GM23248 (cell line): ENCODE measurements around the gene ATRX. TPM values are rescaled to one million over a fixed set of nuclear protein-coding genes. Genes with fewer than 3 reads are reported as not detected.

ENCODE experiments used
- DNase-seq: peaks from one replicate; pipeline ENCODE4 v3.0.0-alpha.2; 2015
- H2AFZ ChIP-seq: fragments of 200-600 bp; sonication (generic); 2 replicates; pipeline ENCODE4 v1.6.1; 2016; ENCODE audit warnings: antibody characterized with exemption
- H3F3A ChIP-seq: fragments of 200-600 bp; sonication (generic); 2 replicates; pipeline ENCODE4 v1.6.1; 2016; ENCODE audit warnings: mild to moderate bottlenecking, antibody characterized with exemption, mixed run types; ENCODE audit not compliant: insufficient read depth
- H3K27ac ChIP-seq: fragments of 200-600 bp; sonication (generic); 2 replicates; pipeline ENCODE4 v1.5.1; 2016; ENCODE audit warnings: mild to moderate bottlenecking
- H3K27me3 ChIP-seq: fragments of 200-600 bp; sonication (generic); replicated peaks from 2 replicates; pipeline ENCODE4 v1.6.1; 2016; ENCODE audit warnings: mild to moderate bottlenecking; ENCODE audit not compliant: insufficient read depth
- H3K36me3 ChIP-seq: fragments of 200-600 bp; sonication (generic); 2 replicates; pipeline ENCODE4 v1.6.1; 2016; ENCODE audit warnings: low read depth, mild to moderate bottlenecking
- H3K4me1 ChIP-seq: fragments of 200-600 bp; sonication (generic); 2 replicates; pipeline ENCODE4 v1.6.1; 2016; ENCODE audit warnings: mild to moderate bottlenecking; ENCODE audit not compliant: insufficient read depth
- H3K4me2 ChIP-seq: fragments of 200-600 bp; sonication (generic); one replicate; pipeline ENCODE4 v1.6.1; 2016; ENCODE audit warnings: mild to moderate bottlenecking; ENCODE audit not compliant: unreplicated experiment
- H3K4me3 ChIP-seq: fragments of 200-600 bp; sonication (generic); 2 replicates; pipeline ENCODE4 v1.5.1; 2016; ENCODE audit warnings: mild to moderate bottlenecking
- H3K79me2 ChIP-seq: fragments of 200-600 bp; sonication (generic); 2 replicates; pipeline ENCODE4 v1.6.1; 2016; ENCODE audit warnings: mild to moderate bottlenecking; ENCODE audit not compliant: insufficient read depth
- H3K9ac ChIP-seq: fragments of 200-600 bp; sonication (generic); 2 replicates; pipeline ENCODE4 v1.6.1; 2016; ENCODE audit warnings: mild to moderate bottlenecking
- H3K9me2 ChIP-seq: fragments of 200-600 bp; sonication (generic); 2 replicates; pipeline ENCODE4 v1.6.1; 2016; ENCODE audit warnings: mixed run types, mild to moderate bottlenecking, moderate library complexity; ENCODE audit not compliant: insufficient read depth
- H3K9me3 ChIP-seq: fragments of 200-600 bp; sonication (generic); one replicate; pipeline ENCODE4 v1.6.1; 2017; ENCODE audit warnings: low read depth
- H4K20me1 ChIP-seq: fragments of 200-600 bp; sonication (generic); 2 replicates; pipeline ENCODE4 v1.6.0; 2016; ENCODE audit not compliant: insufficient read depth
- EZH2 ChIP-seq: fragments of 200-600 bp; sonication (generic); IDR thresholded peaks from 2 replicates; pipeline ENCODE4 v1.6.1; 2018; ENCODE audit warnings: antibody characterized with exemption, mild to moderate bottlenecking; ENCODE audit not compliant: insufficient read depth, poor library complexity, severe bottlenecking
- EZH2phosphoT487 ChIP-seq: fragments of 200-600 bp; sonication (generic); IDR thresholded peaks from 2 replicates; pipeline ENCODE4 v1.6.1; 2018; ENCODE audit warnings: antibody characterized with exemption, moderate library complexity, mild to moderate bottlenecking, low read depth; ENCODE audit not compliant: insufficient read depth
- WGBS, 2 experiments: methylation state at CpG; one replicate each; pipeline ENCODE4 v1.1.6; 2015 to 2017; ENCODE audit warnings: low lambda C conversion rate in 2 of 2, low coverage in 1 of 2; ENCODE audit errors: missing lambda C conversion rate in 2 of 2; 5-methylcytosine and 5-hydroxymethylcytosine counted together
- in situ Hi-C: fragments of 300-500 bp; cut with MboI; formaldehyde crosslinking; loops from 2 replicates; pipeline ENCODE4 v1.15.0; 2020
- polyA plus RNA-seq: library from polyadenylated mRNA; unstranded; fragments of >200 nt; fragmentation: Nextera tagmentation; extraction: Ambion mirVana; gene quantifications from 2 replicates; pipeline ENCODE4 v1.2.1, GENCODE V29; 2016
- total RNA-seq: library from RNA; depleted of rRNA; stranded (reverse); fragments of >200 nt; shearing (Covaris generic); gene quantifications from 2 replicates; pipeline ENCODE4 v1.2.3, GENCODE V29; 2014

The ATRX gene
- total and polyA plus RNA-seq, 2 experiments from 2014 or later = 52.7 to 74.6 TPM

DNA sequence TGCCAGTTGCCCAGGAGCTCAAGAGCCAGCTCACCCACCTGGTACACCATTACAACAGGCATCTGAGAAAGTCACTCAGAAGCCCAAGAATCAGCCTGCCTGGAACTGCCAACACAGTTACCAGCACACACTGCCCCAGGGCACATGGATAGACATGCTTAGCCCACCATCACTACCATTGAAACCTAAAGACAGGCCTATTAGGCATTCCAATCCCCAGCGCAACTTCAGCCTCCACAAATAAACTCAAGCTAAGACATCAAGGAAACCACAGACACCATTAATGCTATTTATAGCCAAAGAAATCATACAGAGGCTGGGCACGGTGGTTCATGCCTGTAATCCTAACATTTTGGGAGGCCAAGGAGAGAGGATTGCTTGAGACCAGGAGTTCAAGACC, 42.3 kb downstream of the ATRX start:
- peaks cover 94% of the 10 kb centered on the region for H3K79me2 ChIP-seq
- peaks cover 3% of the 10 kb centered on the region; the same call in 1 of the 2 replicates for H4K20me1 ChIP-seq
- in situ Hi-C loops = no loop called here
- H3K9me2 ChIP-seq = no peaks in the 10 kb centered on the region
- no peaks in the 10 kb centered on the region for H3K27me3 ChIP-seq
- no peaks in the 10 kb centered on the region for H3K4me1 ChIP-seq
- H3F3A ChIP-seq = no peaks in the 10 kb centered on the region; the same call in 1 of the 2 replicates
- H3K27ac ChIP-seq = peak overlapping the region; percentile 46
- 95 to 96% methylated on average over 2 of the region's 2 CpGs for WGBS, 2 experiments
- H3K9me3 ChIP-seq = no peaks in the 10 kb centered on the region
- no peaks in the 10 kb centered on the region for H3K36me3 ChIP-seq
- H2AFZ ChIP-seq = no peak overlapping the region
- H3K4me2 ChIP-seq = no peak overlapping the region
- TF ChIP-seq EZH2phosphoT487 = no peak
- TF ChIP-seq EZH2 = no peak
- H3K4me3 ChIP-seq = no peak overlapping the region
- DNase-seq = no peak
- no peak overlapping the region for H3K9ac ChIP-seq

DNA sequence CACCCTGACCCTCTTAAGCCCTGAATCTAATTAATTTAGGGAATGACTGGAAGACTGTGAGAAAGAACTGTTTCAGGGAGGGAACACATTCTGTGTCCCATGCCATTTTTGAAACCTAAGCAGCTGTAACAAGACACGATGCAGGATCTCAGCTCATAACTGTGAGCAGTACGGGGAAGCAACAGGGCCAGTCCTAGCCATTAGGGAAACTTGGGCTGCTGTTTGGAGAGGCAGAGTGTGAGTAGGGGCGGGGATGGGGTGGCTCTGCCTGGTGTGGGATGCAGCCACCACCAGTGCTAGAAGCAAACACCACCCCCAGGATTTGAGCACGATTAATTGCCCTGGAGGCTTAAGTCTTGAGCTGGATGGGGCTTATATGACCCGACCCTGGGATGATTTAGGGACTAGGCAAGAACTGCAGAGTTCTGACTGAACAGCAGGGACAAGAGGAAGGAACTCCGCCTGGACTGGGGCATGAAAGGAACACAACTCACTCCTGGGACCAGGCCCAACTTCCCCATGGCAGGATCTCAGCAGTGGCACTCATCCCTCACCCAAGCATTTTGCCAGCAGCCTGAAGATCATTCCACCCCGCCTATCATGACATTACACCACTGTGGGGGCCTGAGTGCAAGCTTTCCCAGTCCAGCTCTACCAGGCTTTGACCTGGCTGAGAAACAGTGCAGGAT, 43.1 kb downstream of the ATRX start:
- Histone ChIP-seq H3K36me3 (no peaks in the 10 kb centered on the region), H3F3A (no peaks in the 10 kb centered on the region; the same call in 1 of the 2 replicates), H3K9ac (peak overlapping the region; percentile 28; the same call in 1 of the 2 replicates), H3K4me1 (no peaks in the 10 kb centered on the region), H3K9me3 (no peaks in the 10 kb centered on the region), H3K4me2 (no peak overlapping the region), H4K20me1 (peaks cover 3% of the 10 kb centered on the region; the same call in 1 of the 2 replicates), H3K4me3 (no peak overlapping the region), H3K27ac (peak overlapping the region; percentile 46), H2AFZ (no peak overlapping the region), H3K9me2 (no peaks in the 10 kb centered on the region), H3K79me2 (peaks cover 95% of the 10 kb centered on the region), H3K27me3 (no peaks in the 10 kb centered on the region)
- DNase-seq = peak; percentile 66
- 9 to 22% methylated on average over 5 to 7 of the region's 7 CpGs for WGBS, 2 experiments
- in situ Hi-C loops = no loop called here
- TF ChIP-seq EZH2 (no peak), EZH2phosphoT487 (no peak)

DNA sequence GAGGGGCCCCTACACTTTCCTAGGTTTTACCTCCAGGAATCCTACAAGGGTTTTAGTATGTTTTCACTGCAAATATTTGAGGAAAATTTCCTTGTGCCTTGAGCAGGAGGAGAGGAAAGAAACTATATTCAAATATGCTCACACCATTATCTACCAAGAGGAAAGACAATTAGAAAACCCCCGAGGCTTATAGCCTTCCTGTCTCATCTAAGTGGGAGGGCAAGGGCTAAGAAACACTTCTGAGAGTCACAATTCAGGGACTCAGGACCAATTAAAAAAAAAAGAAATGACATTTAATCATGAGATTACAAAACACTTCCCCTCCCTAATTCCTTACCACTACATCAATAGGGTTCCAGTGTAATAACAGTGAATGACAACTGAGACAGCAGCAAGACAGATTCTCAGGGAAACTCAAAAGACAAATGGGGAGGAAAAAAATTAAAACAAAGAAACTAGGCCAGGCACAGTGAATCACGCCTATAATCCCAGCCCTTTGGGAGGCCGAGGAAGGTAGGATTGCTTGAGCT, 45.6 kb downstream of the ATRX start:
- Histone ChIP-seq H3K4me1 (no peaks in the 10 kb centered on the region), H3F3A (no peaks in the 10 kb centered on the region; the same call in 1 of the 2 replicates), H3K27ac (no peak overlapping the region), H3K9ac (no peak overlapping the region), H3K27me3 (no peaks in the 10 kb centered on the region), H3K4me3 (no peak overlapping the region), H3K9me2 (no peaks in the 10 kb centered on the region), H3K9me3 (no peaks in the 10 kb centered on the region), H3K79me2 (peaks cover 92% of the 10 kb centered on the region), H4K20me1 (peaks cover 3% of the 10 kb centered on the region; the same call in 1 of the 2 replicates), H2AFZ (no peak overlapping the region), H3K36me3 (no peaks in the 10 kb centered on the region), H3K4me2 (no peak overlapping the region)
- in situ Hi-C loops = no loop called here
- TF ChIP-seq EZH2phosphoT487 = no peak
- no peak for TF ChIP-seq EZH2
- no peak for DNase-seq
- 67 to 94% methylated on average over 2 to 3 of the region's 3 CpGs for WGBS, 2 experiments

DNA sequence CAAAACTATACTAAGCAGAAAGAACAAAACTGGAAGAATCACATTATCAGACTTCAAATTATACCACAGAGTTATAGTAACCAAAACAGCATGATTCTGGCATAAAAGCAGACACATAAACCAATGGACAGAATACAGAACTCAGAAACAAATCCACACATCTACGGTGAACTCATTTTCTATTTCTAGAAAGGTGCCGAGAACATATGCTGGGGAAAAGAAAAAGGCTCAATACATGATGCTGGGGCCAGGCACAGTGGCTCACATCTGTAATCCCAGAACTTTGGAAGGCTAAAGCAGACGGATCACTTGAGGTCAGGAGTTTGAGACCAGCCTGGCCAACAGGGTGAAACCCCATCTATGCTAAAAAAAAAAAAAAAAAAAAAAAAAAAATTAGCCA, 52.7 kb downstream of the ATRX start:
- no peaks in the 10 kb centered on the region for H3K4me1 ChIP-seq
- no peak overlapping the region for H2AFZ ChIP-seq
- no peaks in the 10 kb centered on the region for H3K36me3 ChIP-seq
- no peaks in the 10 kb centered on the region for H3K9me3 ChIP-seq
- WGBS, 2 experiments = 92 to 100% methylated on average over 2 to 3 of the region's 3 CpGs
- no peak for TF ChIP-seq EZH2
- TF ChIP-seq EZH2phosphoT487 = no peak
- no peak overlapping the region for H3K4me3 ChIP-seq
- H3K4me2 ChIP-seq = no peak overlapping the region
- H3K79me2 ChIP-seq = peaks cover 94% of the 10 kb centered on the region
- DNase-seq = no peak
- H3K9me2 ChIP-seq = no peaks in the 10 kb centered on the region
- 0 out of 2 replicates have a peak, but pooled peaks cover 8% of the 10 kb centered on the region for H4K20me1 ChIP-seq
- no peaks in the 10 kb centered on the region for H3F3A ChIP-seq
- in situ Hi-C loops = no loop called here
- H3K27me3 ChIP-seq = no peaks in the 10 kb centered on the region
- no peak overlapping the region for H3K9ac ChIP-seq
- H3K27ac ChIP-seq = no peak overlapping the region
